Measurements from ENCODE around the gene CGB2.
"Not testable (repeated sequence)": the region's sequence is repeated elsewhere in the genome, so short reads cannot be mapped to it uniquely, and the experiment has no call there.

The CGB2 gene

DNA sequence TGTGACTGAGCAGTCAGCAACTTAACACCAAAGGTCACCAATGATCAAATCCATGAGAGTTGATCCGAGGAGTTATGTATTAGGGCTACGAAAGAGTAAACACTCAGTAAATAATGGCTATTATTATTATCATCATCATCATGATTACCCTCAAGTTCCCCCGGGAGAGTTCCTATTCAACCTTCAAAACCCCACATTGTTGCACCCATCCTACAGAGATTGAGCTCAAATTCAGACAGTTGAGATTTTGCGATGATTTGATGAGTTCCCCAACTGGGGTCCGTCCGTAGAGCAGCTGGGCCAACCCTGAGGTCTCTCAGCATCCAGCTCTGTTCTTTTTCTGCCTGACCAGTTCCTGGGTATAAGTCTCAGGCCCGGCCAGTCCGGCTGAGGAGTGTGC, 6.4 kb downstream of the CGB2 start:
- not testable (repeated sequence) for H3K36me3 ChIP-seq (ENCODE audit: control insufficient read depth in 2 of 2, insufficient read depth in 2 of 2, low read length in 2 of 2); H3K27me3 ChIP-seq (ENCODE audit: control insufficient read depth in 1 of 2, insufficient read depth in 2 of 2, low read length in 2 of 2); H3K27ac ChIP-seq (ENCODE audit: low read length); H3K9me3 ChIP-seq (ENCODE audit: control insufficient read depth in 2 of 2, low read length in 2 of 2); H3K4me3 ChIP-seq (ENCODE audit: low read length in 2 of 2); H3K9ac ChIP-seq (ENCODE audit: low read length in 2 of 2); H3K4me1 ChIP-seq (ENCODE audit: control insufficient read depth, insufficient read depth, low read length)

DNA sequence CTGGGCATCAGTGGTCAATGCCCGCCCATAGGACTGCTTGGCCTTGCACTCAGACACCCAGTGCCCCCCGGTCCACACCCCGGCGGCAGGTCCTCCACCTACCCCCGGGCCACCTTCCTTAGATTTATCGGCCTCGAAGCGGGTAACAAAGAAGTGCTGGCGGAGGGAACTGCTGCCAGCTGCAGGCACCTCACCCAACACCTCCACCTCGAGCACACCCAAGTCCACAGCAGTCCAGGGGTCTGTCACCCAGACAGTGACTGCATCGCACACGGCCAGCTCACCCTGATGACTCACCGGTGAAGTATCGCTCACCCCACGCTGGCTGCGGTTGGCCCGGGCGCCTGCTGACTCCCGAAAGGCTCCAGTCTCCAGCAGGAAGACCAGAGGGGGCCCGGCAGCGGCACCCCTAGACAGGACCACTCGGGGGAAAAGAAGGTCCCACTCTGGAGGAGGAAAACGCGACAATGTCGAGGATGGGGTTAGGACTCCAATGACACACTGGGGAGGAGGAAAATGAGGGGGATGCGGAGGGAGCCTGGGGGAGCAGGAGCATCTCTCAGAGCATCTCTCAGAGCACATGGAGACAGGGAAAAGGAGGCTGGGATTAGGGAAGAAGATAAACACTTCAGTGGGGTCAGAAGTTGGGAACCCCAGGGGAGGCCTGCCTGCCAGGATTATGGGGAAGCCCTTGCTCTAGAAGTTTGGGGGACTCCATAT, 7.0 kb downstream of the CGB2 start:
- not testable (repeated sequence) for H3K9ac ChIP-seq (ENCODE audit: low read length in 2 of 2); H3K27ac ChIP-seq (ENCODE audit: low read length); H3K9me3 ChIP-seq (ENCODE audit: control insufficient read depth in 2 of 2, low read length in 2 of 2); H3K4me1 ChIP-seq (ENCODE audit: control insufficient read depth, insufficient read depth, low read length); H3K4me3 ChIP-seq (ENCODE audit: low read length in 2 of 2); H3K27me3 ChIP-seq (ENCODE audit: control insufficient read depth in 1 of 2, insufficient read depth in 2 of 2, low read length in 2 of 2); H3K36me3 ChIP-seq (ENCODE audit: control insufficient read depth in 2 of 2, insufficient read depth in 2 of 2, low read length in 2 of 2)

DNA sequence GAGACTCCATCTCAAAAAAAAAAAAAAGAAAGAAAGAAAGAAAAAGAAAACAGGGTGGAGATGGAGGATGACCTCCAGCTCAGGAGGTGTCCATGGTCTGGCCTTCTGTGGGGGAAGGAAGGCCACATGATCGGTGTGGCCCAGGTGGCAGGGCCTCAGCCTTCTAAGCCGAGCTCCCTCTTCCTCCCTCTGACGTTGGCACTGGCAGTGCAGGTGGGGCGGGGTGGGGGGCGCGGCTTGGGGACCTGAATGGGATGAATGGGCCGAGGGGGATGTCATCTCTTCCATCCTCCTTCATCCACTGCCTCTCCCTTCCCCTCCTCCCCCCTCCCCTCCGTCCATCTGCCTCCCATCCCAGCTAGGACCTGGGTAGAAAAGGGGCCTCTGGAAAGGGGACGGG, 8.0 kb downstream of the CGB2 start:
- H3K4me3 ChIP-seq (ENCODE audit: low read length in 2 of 2); H3K9ac ChIP-seq (ENCODE audit: low read length in 2 of 2); H3K9me3 ChIP-seq (ENCODE audit: control insufficient read depth in 2 of 2, low read length in 2 of 2); H3K36me3 ChIP-seq (ENCODE audit: control insufficient read depth in 2 of 2, insufficient read depth in 2 of 2, low read length in 2 of 2); H3K4me1 ChIP-seq (ENCODE audit: control insufficient read depth, insufficient read depth, low read length); H3K27me3 ChIP-seq (ENCODE audit: control insufficient read depth in 1 of 2, insufficient read depth in 2 of 2, low read length in 2 of 2); H3K27ac ChIP-seq (ENCODE audit: low read length): not testable (repeated sequence)

DNA sequence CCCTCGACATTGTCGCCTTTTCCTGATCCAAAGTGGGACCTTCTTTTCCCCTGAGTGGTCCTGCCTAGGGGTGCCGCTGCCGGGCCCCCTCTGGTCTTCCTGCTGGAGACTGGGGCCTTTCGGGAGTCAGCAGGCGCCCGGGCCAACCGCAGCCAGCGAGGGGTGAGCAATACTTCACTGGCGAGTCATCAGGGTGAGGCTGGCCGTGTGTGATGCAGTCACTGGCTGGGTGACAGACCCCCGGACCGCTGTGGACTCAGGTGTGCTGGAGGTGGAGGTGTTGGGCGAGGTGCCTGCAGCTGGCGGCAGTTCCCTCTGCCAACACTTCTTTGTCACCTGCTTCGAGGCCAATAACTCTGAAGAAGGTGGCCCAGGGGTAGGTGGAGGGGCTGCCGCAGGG, 10.5 kb downstream of the CGB2 start:
- H3K9ac ChIP-seq (ENCODE audit: low read length in 2 of 2): no peak overlapping the region
- no peak overlapping the region for H3K4me3 ChIP-seq (ENCODE audit: low read length in 2 of 2)
- no peaks in the 10 kb centered on the region for H3K9me3 ChIP-seq (ENCODE audit: control insufficient read depth in 2 of 2, low read length in 2 of 2)
- no peaks in the 10 kb centered on the region for H3K27me3 ChIP-seq (ENCODE audit: control insufficient read depth in 1 of 2, insufficient read depth in 2 of 2, low read length in 2 of 2)
- no peaks in the 10 kb centered on the region for H3K36me3 ChIP-seq (ENCODE audit: control insufficient read depth in 2 of 2, insufficient read depth in 2 of 2, low read length in 2 of 2)
- no peaks in the 10 kb centered on the region for H3K4me1 ChIP-seq (ENCODE audit: control insufficient read depth, insufficient read depth, low read length)
- no peak overlapping the region for H3K27ac ChIP-seq (ENCODE audit: low read length)

DNA sequence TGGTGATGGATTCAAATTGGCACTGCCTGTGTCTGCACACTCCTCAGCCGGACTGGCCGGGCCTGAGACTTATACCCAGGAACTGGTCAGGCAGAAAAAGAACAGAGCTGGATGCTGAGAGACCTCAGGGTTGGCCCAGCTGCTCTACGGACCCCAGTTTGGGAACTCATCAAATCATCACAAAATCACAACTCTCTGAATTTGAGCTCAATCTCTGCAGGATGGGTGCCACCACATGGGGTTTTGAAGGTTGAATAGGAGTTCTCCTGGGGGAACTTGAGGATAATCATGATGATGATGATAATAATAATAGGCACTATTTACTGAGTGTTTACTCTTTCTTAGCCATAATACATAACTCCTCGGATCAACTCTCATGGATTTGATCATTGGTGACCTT, 11.0 kb downstream of the CGB2 start:
- not testable (repeated sequence) for H3K27me3 ChIP-seq (ENCODE audit: control insufficient read depth in 1 of 2, insufficient read depth in 2 of 2, low read length in 2 of 2); H3K4me1 ChIP-seq (ENCODE audit: control insufficient read depth, insufficient read depth, low read length); H3K9ac ChIP-seq (ENCODE audit: low read length in 2 of 2); H3K27ac ChIP-seq (ENCODE audit: low read length); H3K4me3 ChIP-seq (ENCODE audit: low read length in 2 of 2); H3K9me3 ChIP-seq (ENCODE audit: control insufficient read depth in 2 of 2, low read length in 2 of 2); H3K36me3 ChIP-seq (ENCODE audit: control insufficient read depth in 2 of 2, insufficient read depth in 2 of 2, low read length in 2 of 2)

DNA sequence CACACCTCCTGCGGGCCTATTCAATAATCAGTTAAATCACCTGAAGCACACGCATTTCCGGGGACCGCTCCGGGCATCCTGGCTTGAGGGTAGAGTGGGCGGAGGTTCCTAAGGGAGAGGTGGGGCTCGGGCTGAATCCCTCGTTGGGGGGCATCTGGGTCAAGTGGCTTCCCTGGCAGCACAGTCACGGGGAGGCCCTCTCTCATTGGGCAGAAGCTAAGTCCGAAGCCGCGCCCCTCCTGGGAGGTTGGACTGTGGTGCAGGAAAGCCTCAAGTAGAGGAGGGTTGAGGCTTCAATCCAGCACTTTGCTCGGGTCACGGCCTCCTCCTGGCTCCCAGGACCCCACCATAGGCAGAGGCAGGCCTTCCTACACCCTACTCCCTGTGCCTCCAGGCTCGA, 11.9 kb downstream of the CGB2 start, which contains the start of gene CGB5:
Gene CGB5, plus strand, starts transcription at position 301 of the 400 bp plus-strand sequence. CDS start 362 bp downstream, outside the sequence.
- H3K4me3 ChIP-seq (ENCODE audit: low read length in 2 of 2); H3K4me1 ChIP-seq (ENCODE audit: control insufficient read depth, insufficient read depth, low read length); H3K27me3 ChIP-seq (ENCODE audit: control insufficient read depth in 1 of 2, insufficient read depth in 2 of 2, low read length in 2 of 2); H3K9ac ChIP-seq (ENCODE audit: low read length in 2 of 2); H3K9me3 ChIP-seq (ENCODE audit: control insufficient read depth in 2 of 2, low read length in 2 of 2); H3K36me3 ChIP-seq (ENCODE audit: control insufficient read depth in 2 of 2, insufficient read depth in 2 of 2, low read length in 2 of 2); H3K27ac ChIP-seq (ENCODE audit: low read length): not testable (repeated sequence)

DNA sequence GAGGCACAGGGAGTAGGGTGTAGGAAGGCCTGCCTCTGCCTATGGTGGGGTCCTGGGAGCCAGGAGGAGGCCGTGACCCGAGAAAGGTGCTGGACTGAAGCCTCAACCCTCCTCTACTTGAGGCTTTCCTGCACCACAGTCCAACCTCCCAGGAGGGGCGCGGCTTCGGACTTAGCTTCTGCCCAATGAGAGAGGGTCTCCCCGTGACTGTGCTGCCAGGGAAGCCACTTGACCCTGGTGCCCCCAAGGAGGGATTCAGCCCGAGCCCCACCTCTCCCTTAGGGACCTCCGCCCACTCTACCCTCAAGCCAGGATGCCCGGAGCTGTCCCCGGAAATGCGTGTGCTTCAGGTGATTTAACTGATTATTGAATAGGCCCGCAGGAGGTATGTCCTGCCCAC, 17.3 kb downstream of the CGB2 start, which contains the start of gene CGB8:
Gene CGB8, minus strand, starts transcription at position 101 of the 400 bp plus-strand sequence. CDS start 372 bp downstream, outside the sequence.
- H3K36me3 ChIP-seq (ENCODE audit: control insufficient read depth in 2 of 2, insufficient read depth in 2 of 2, low read length in 2 of 2); H3K27me3 ChIP-seq (ENCODE audit: control insufficient read depth in 1 of 2, insufficient read depth in 2 of 2, low read length in 2 of 2); H3K9me3 ChIP-seq (ENCODE audit: control insufficient read depth in 2 of 2, low read length in 2 of 2); H3K9ac ChIP-seq (ENCODE audit: low read length in 2 of 2); H3K4me3 ChIP-seq (ENCODE audit: low read length in 2 of 2); H3K4me1 ChIP-seq (ENCODE audit: control insufficient read depth, insufficient read depth, low read length); H3K27ac ChIP-seq (ENCODE audit: low read length): not testable (repeated sequence)

DNA sequence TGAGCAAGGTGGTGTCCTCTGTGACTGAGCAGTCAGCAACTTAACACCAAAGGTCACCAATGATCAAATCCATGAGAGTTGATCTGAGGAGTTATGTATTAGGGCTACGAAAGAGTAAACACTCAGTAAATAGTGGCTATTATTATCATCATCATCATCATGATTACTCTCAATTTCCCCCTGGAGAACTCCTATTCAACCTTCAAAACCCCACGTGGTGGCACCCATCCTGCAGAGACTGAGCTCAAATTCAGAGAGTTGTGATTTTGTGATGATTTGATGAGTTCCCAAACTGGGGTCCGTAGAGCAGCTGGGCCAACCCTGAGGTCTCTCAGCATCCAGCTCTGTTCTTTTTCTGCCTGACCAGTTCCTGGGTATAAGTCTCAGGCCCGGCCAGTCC, 18.1 kb downstream of the CGB2 start:
- H3K4me3 ChIP-seq (ENCODE audit: low read length in 2 of 2); H3K27me3 ChIP-seq (ENCODE audit: control insufficient read depth in 1 of 2, insufficient read depth in 2 of 2, low read length in 2 of 2); H3K9me3 ChIP-seq (ENCODE audit: control insufficient read depth in 2 of 2, low read length in 2 of 2); H3K9ac ChIP-seq (ENCODE audit: low read length in 2 of 2); H3K4me1 ChIP-seq (ENCODE audit: control insufficient read depth, insufficient read depth, low read length); H3K27ac ChIP-seq (ENCODE audit: low read length); H3K36me3 ChIP-seq (ENCODE audit: control insufficient read depth in 2 of 2, insufficient read depth in 2 of 2, low read length in 2 of 2): not testable (repeated sequence)

DNA sequence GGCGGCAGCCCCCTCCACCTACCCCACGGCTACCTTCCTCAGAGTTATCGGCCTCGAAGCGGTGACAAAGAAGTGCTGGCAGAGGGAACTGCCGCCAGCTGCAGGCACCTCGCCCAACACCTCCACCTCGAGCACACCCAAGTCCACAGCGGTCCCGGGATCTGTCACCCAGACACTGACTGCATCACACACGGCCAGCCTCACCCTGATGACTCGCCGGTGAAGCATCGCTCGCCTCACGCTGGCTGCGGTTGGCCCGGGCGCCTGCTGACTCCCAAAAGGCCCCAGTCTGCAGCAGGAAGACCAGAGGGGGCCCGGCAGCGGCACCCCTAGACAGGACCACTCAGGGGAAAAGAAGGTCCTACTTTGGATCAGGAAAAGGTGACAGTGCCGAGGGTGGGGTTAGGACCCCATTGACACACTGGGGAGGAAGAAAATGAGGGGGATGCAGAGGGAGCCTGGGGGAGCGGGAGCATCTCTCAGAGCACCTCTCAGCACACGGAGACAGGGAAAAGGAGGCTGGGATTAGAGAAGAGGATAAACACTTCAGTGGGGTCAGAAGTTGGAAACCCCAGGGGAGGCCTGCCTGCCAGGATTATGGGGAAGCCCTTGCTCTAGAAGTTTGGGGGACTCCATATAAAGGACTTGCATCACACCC, 18.8 kb downstream of the CGB2 start:
- not testable (repeated sequence) for H3K4me3 ChIP-seq (ENCODE audit: low read length in 2 of 2); H3K27ac ChIP-seq (ENCODE audit: low read length); H3K9ac ChIP-seq (ENCODE audit: low read length in 2 of 2); H3K9me3 ChIP-seq (ENCODE audit: control insufficient read depth in 2 of 2, low read length in 2 of 2); H3K36me3 ChIP-seq (ENCODE audit: control insufficient read depth in 2 of 2, insufficient read depth in 2 of 2, low read length in 2 of 2); H3K4me1 ChIP-seq (ENCODE audit: control insufficient read depth, insufficient read depth, low read length); H3K27me3 ChIP-seq (ENCODE audit: control insufficient read depth in 1 of 2, insufficient read depth in 2 of 2, low read length in 2 of 2)

DNA sequence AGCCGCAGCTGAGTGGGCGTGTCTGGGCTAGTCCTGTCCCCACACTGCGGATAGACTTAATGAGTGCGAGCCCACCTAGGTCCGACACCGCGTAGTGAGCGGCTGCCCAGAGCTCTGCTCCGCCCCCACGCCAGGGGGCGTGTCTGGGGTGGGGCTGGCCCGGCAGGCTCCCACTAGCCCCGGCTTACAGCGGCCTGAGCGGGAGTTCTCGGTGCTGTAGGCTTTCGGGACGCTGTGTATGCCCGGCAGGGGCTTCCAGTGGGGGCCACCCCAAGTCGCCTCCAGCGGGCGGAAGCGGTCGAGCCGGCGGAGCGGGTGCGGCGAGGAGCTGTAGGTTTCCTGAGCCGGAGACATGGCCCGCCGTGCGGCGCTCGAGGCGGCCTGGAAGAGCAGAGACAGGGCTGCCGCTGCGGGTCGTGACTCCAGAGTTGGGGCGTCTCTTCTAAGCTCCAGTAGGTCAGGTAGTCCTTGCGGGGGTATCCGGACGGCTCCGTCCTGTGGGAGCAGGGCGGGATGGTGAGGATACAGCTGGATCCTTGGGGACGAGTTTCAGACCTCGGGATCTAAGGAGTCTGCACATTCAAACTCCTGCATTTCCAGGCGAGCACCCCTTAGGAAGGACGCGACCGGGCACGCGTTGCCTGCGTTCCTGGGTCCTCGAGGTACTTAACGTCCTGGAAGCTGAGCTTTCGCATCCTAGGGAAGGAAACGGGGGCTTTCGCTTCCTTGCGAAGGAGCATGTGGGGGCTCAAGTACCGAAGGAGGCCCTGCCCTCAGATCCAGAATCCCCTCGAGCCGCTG, 24.6 kb downstream of the CGB2 start:
- H3K27ac ChIP-seq (ENCODE audit: low read length): no peak overlapping the region
- H3K4me3 ChIP-seq (ENCODE audit: low read length in 2 of 2): peak overlapping the region; percentile 57 to 75
- H3K36me3 ChIP-seq (ENCODE audit: control insufficient read depth in 2 of 2, insufficient read depth in 2 of 2, low read length in 2 of 2): no peaks in the 10 kb centered on the region
- peaks cover 22% of the 10 kb centered on the region for H3K4me1 ChIP-seq (ENCODE audit: control insufficient read depth, insufficient read depth, low read length)
- H3K9me3 ChIP-seq (ENCODE audit: control insufficient read depth in 2 of 2, low read length in 2 of 2): no peaks in the 10 kb centered on the region
- H3K27me3 ChIP-seq (ENCODE audit: control insufficient read depth in 1 of 2, insufficient read depth in 2 of 2, low read length in 2 of 2): peaks cover 17 to 20% of the 10 kb centered on the region in 2 donors
- peak overlapping the region; percentile 33 to 47 for H3K9ac ChIP-seq (ENCODE audit: low read length in 2 of 2)

All from stomach smooth muscle (tissue), 2 donors.